GM23248 (cell line): ENCODE measurements around the gene FRMD3.

Experiments
- EZH2 ChIP-seq: fragments of 200-600 bp; sonication (generic); IDR thresholded peaks from 2 replicates; pipeline ENCODE4 v1.6.1; 2018; ENCODE audit warnings: antibody characterized with exemption, mild to moderate bottlenecking; ENCODE audit not compliant: insufficient read depth, poor library complexity, severe bottlenecking
- EZH2phosphoT487 ChIP-seq: fragments of 200-600 bp; sonication (generic); IDR thresholded peaks from 2 replicates; pipeline ENCODE4 v1.6.1; 2018; ENCODE audit warnings: antibody characterized with exemption, moderate library complexity, mild to moderate bottlenecking, low read depth; ENCODE audit not compliant: insufficient read depth

DNA sequence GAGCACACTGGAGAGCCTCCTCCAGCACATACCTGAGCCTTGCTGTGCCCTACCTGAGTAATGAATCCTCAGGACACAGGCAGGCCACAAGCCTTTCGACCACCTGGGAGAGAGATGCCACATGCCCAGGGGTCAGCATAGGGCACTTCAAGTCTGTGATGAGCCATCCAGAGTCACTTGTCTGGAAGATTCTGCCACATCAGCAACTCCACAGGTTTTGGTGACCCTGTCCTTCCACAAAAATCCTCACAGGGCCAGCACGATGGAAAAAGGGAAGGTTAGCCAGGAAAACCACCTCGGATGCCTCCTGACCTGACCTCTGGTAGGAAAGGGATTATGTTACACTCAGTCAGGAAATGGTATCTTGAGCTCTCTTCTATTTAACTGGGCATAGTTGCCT lies 46.8 kb downstream of the FRMD3 start:
- no peak for TF ChIP-seq EZH2
- TF ChIP-seq EZH2phosphoT487, result no peak
